Endodermal cell (in vitro differentiated cells): ENCODE measurements around the gene DTX1. TPM values are rescaled to one million over a fixed set of nuclear protein-coding genes. Genes with fewer than 3 reads are reported as not detected.
A peak's percentile ranks its signal among the peaks of the same experiment; 100 is the strongest.

Experiments used
- DNase-seq: peaks from one replicate; pipeline ENCODE4 v3.0.0-alpha.2; 2017
- H3K27ac ChIP-seq: 2 replicates; pipeline ENCODE4 v1.5.1; 2013; ENCODE audit warnings: mild to moderate bottlenecking, low read depth, low read length, moderate library complexity
- H3K27me3 ChIP-seq: 2 replicates; pipeline ENCODE4 v1.6.1; 2013; ENCODE audit warnings: mild to moderate bottlenecking, low read length, moderate library complexity; ENCODE audit not compliant: insufficient read depth, control insufficient read depth, poor library complexity, severe bottlenecking
- H3K36me3 ChIP-seq: 2 replicates; pipeline ENCODE4 v1.7.0; 2013; ENCODE audit warnings: mild to moderate bottlenecking, low read length, moderate library complexity; ENCODE audit not compliant: control insufficient read depth, insufficient read depth
- H3K4me1 ChIP-seq: one replicate; pipeline ENCODE4 v1.7.0; 2013; ENCODE audit warnings: low read length; ENCODE audit not compliant: control insufficient read depth, insufficient read depth
- H3K4me3 ChIP-seq: 2 replicates; pipeline ENCODE4 v1.5.1; 2013; ENCODE audit warnings: mild to moderate bottlenecking, low read length, moderate library complexity
- H3K9ac ChIP-seq: 2 replicates; pipeline ENCODE4 v1.6.1; 2013; ENCODE audit warnings: mild to moderate bottlenecking, low read length, moderate library complexity; ENCODE audit not compliant: poor library complexity, severe bottlenecking; ENCODE audit errors: extremely low read depth
- H3K9me3 ChIP-seq: 2 replicates; pipeline ENCODE4 v1.6.1; 2013; ENCODE audit warnings: mild to moderate bottlenecking, low read length, moderate library complexity; ENCODE audit not compliant: control insufficient read depth
- H3K27ac Mint-ChIP-seq: 2 replicates; pipeline ENCODE4 v1.8.0; 2020; ENCODE audit warnings: mixed read lengths
- H3K27me3 Mint-ChIP-seq: 2 replicates; pipeline ENCODE4 v1.8.0; 2021; ENCODE audit warnings: mild to moderate bottlenecking, mixed read lengths; ENCODE audit not compliant: insufficient read depth
- H3K36me3 Mint-ChIP-seq: 2 replicates; pipeline ENCODE4 v1.8.0; 2020; ENCODE audit warnings: low read depth, mixed read lengths
- H3K4me1 Mint-ChIP-seq: 2 replicates; pipeline ENCODE4 v1.8.0; 2020; ENCODE audit warnings: mixed read lengths
- H3K4me3 Mint-ChIP-seq: 2 replicates; pipeline ENCODE4 v1.8.0; 2020; ENCODE audit warnings: mild to moderate bottlenecking, moderate library complexity, mixed read lengths
- H3K9me3 Mint-ChIP-seq: 2 replicates; pipeline ENCODE4 v1.8.0; 2020; ENCODE audit warnings: mild to moderate bottlenecking, mixed read lengths
- WGBS, 2 experiments: methylation state at CpG; one replicate each; pipeline versions ENCODE4 v1.1.5 to v1.1.7; 2013; ENCODE audit warnings: missing lambda C conversion rate in 2 of 2, mixed read lengths in 1 of 2; ENCODE audit not compliant: insufficient coverage in 1 of 2, insufficient read length in 1 of 2; 5-methylcytosine and 5-hydroxymethylcytosine counted together
- total RNA-seq, 2 donors: library from RNA; stranded (reverse); fragmentation: NEBNext Ultra II Directional in 1 of 2; extraction: Animal tissue kit (Norgen Biotek cat#: 25700) in 1 of 2; gene quantifications; 2 replicates in 1 of 2; 3 replicates in 1 of 2; pipeline ENCODE4 v1.2.1, GENCODE V29; 2021
- TF ChIP-seq, protein P1 (sequence below): fragments of 200-600 bp; sonication (generic); conservative IDR thresholded peaks from 2 replicates; pipeline ENCODE4 v1.5.0; 2021; ENCODE audit warnings: antibody characterized with exemption, mild to moderate bottlenecking

The DTX1 gene
- total RNA-seq, 2 donors from 2014 or later: 3.3 to 4.9 TPM

DNA sequence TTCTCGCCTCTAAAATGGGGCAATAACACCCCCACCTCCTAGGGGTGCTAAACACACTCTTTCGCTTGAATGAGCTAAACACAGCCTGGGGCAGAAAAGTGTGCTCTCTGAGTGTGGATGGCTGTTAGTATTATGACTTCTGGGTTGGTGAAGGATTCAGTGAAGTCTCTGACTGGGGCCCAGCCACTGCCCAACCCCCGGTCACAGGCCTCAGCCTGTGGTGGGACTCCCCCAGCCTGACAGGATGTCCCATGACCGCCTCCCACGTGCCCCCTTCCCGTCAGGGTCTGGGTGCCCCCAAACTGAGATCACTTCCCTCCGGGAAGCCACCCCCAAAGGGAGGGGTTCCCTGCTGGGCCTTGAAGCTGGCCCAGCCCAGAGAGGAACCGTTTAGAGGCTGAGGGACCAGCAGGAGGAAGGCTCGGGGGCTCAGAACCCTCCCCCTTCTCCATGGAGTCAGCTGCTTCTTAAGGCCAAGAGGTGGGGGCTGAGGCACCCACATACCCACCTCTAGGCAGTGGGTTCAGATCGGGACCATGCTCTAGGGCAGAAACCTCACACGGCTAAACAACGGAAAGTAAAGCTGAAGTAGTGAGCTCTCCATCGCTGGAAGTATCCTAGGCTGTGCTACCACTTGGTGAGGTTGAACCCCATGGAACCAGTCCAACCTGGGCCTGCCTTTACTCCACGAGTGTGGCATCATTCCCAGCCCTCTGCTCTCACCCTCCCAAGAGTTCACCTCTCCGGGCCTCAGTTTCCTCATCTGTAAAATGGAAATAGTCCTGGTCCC, 13.8 kb downstream of the DTX1 start:
- 87 to 92% methylated on average over 8 to 15 of the region's 15 CpGs for WGBS, 2 experiments
- TF ChIP-seq, protein P1, sequence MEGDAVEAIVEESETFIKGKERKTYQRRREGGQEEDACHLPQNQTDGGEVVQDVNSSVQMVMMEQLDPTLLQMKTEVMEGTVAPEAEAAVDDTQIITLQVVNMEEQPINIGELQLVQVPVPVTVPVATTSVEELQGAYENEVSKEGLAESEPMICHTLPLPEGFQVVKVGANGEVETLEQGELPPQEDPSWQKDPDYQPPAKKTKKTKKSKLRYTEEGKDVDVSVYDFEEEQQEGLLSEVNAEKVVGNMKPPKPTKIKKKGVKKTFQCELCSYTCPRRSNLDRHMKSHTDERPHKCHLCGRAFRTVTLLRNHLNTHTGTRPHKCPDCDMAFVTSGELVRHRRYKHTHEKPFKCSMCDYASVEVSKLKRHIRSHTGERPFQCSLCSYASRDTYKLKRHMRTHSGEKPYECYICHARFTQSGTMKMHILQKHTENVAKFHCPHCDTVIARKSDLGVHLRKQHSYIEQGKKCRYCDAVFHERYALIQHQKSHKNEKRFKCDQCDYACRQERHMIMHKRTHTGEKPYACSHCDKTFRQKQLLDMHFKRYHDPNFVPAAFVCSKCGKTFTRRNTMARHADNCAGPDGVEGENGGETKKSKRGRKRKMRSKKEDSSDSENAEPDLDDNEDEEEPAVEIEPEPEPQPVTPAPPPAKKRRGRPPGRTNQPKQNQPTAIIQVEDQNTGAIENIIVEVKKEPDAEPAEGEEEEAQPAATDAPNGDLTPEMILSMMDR: no peak
- Mint-ChIP-seq H3K36me3 (no peaks in the 10 kb centered on the region), H3K27ac (no peak overlapping the region), H3K4me1 (peaks cover 4% of the 10 kb centered on the region), H3K9me3 (no peaks in the 10 kb centered on the region), H3K4me3 (no peak overlapping the region), H3K27me3 (peaks cover 9% of the 10 kb centered on the region)
- Histone ChIP-seq H3K9ac (no peak overlapping the region), H3K27ac (no peak overlapping the region), H3K36me3 (no peaks in the 10 kb centered on the region), H3K27me3 (peaks cover 9% of the 10 kb centered on the region), H3K4me1 (no peaks in the 10 kb centered on the region), H3K9me3 (no peaks in the 10 kb centered on the region), H3K4me3 (no peak overlapping the region)
- no peak for DNase-seq

DNA sequence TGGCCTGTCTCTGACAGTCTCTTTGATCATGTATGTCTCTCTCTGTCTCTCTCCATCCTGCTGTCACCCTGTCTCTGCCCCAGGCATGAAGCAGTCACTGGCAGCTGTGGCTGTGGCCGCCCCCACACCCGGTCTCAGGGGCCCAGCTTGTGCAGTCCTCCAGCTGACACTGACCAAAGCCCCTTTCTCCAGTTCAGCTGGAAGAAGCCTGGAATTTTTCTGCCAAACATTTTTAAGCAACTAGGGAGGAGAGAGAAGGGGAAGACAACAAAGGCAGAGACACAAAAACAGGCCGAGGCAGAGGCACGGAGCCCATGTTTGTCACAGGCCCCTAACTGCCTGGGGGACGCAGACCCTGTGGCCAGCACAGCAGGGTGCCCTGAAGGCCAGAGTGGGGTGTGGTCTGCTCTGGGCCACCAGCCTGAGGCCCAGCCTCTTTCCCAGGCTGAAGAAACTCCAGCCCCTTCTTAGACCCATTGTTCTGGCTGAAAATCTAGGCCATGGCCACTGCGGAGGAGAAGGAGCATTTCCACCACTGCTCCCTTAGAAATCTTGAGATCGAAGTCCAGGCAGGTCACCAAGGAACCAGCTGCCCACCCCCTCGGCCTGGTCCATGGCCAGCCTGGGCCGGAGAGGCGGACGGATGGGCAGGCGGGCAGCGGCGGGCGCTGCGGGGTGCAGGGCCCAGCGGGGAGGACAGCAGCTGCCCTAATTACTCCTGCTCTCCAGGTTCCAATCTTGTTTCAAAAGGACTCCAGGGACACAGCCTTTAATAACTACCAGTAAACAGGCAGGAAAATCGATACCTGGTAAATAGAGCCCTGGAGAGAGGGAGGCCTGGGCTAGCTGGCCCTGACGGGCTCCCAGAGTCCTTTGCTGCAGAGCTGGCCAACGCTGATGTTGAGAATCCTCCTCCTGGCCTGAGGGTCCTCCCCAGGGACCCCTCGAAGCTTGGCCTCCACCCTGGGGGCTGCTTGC, 14.9 kb downstream of the DTX1 start:
- no peaks in the 10 kb centered on the region for H3K36me3 ChIP-seq
- WGBS, 2 experiments: 67 to 86% methylated on average over 5 to 21 of the region's 21 CpGs
- H3K4me1 ChIP-seq: no peaks in the 10 kb centered on the region
- Mint-ChIP-seq H3K9me3 (no peaks in the 10 kb centered on the region), H3K4me1 (peaks cover 4% of the 10 kb centered on the region), H3K4me3 (no peak overlapping the region), H3K27me3 (peaks cover 20% of the 10 kb centered on the region), H3K36me3 (no peaks in the 10 kb centered on the region), H3K27ac (peak overlapping the region; percentile 10)
- H3K4me3 ChIP-seq: no peak overlapping the region
- TF ChIP-seq, protein P1: no peak
- peak; percentile 63 for DNase-seq
- peaks cover 20% of the 10 kb centered on the region for H3K27me3 ChIP-seq
- no peak overlapping the region for H3K9ac ChIP-seq
- H3K27ac ChIP-seq: peak overlapping the region; percentile 47
- H3K9me3 ChIP-seq: no peaks in the 10 kb centered on the region

DNA sequence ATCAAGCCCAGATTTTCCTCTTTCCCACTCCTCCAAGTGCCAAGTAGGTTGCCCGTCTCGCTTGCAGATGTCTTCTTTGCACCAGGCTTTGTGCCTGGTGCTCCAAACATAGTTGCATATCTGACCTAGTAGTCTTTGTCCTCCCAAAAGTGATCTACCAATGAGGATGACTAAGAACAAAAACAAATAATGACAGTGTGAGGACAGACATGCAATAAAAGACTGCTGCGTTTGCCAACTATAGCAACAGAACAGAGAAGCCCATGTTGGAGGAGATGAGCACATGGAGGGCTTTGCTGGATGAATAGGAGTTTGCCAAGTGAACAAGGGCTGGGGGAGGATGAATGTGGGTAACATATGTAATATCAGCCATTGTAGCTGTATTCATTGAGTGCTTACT, 15.6 kb downstream of the DTX1 start:
- Mint-ChIP-seq H3K9me3 (no peaks in the 10 kb centered on the region), H3K27me3 (peaks cover 27% of the 10 kb centered on the region), H3K36me3 (no peaks in the 10 kb centered on the region), H3K4me1 (peaks cover 4% of the 10 kb centered on the region), H3K4me3 (no peak overlapping the region), H3K27ac (no peak overlapping the region)
- 91 to 94% methylated on average over 3 of the region's 3 CpGs for WGBS, 2 experiments
- H3K9me3 ChIP-seq: no peaks in the 10 kb centered on the region
- DNase-seq: no peak
- no peak overlapping the region for H3K9ac ChIP-seq
- H3K27me3 ChIP-seq: peaks cover 27% of the 10 kb centered on the region
- no peaks in the 10 kb centered on the region for H3K4me1 ChIP-seq
- no peak overlapping the region for H3K4me3 ChIP-seq
- no peak overlapping the region for H3K27ac ChIP-seq
- no peaks in the 10 kb centered on the region for H3K36me3 ChIP-seq
- TF ChIP-seq, protein P1: no peak
